NCI-H345 treated with DMSO at 0.1 percent for 48 hours (cell line): ENCODE results near the gene OBP2A.

ENCODE experiments used
- DNase-seq: peaks from one replicate; lab custom pipeline; 2025; ENCODE audit not compliant: unreplicated experiment; lab: John Stamatoyannopoulos, UW

Gene OBP2A

GRCh38 chr9:135551456-135551855 is 5.5 kb downstream of the OBP2A start:
- no peak for DNase-seq

GRCh38 chr9:135552021-135552697 is 6.2 kb downstream of the OBP2A start:
- DNase-seq: no peak

GRCh38 chr9:135552698-135553171 is 6.8 kb downstream of the OBP2A start:
- no peak for DNase-seq

- no peak for DNase-seq
Observed at GRCh38 chr9:135554718-135555117, 8.8 kb downstream of the OBP2A start.

GRCh38 chr9:135555203-135555602 is 9.3 kb downstream of the OBP2A start:
- DNase-seq: no peak

- DNase-seq: no peak
Observed at GRCh38 chr9:135555910-135556309, 10.0 kb downstream of the OBP2A start.

GRCh38 chr9:135559606-135560005 is 13.7 kb downstream of the OBP2A start:
- DNase-seq: no peak

GRCh38 chr9:135561391-135562234 is 15.7 kb downstream of the OBP2A start, which contains the start of gene PAEP:
PAEP (plus strand) TSS chr9:135561756.
- DNase-seq: no peak

GRCh38 chr9:135562235-135562745 is 16.4 kb downstream of the OBP2A start:
- no peak for DNase-seq

- DNase-seq: no peak
Observed at GRCh38 chr9:135563039-135563476, 17.1 kb downstream of the OBP2A start.

GRCh38 chr9:135563858-135564257 is 17.9 kb downstream of the OBP2A start:
- no peak for DNase-seq

- no peak for DNase-seq
Observed at GRCh38 chr9:135565141-135565628, 19.3 kb downstream of the OBP2A start.

GRCh38 chr9:135565636-135566035 is 19.7 kb downstream of the OBP2A start:
- DNase-seq: no peak

GRCh38 chr9:135566552-135566951 is 20.6 kb downstream of the OBP2A start:
- no peak for DNase-seq

GRCh38 chr9:135567311-135567710 is 21.4 kb downstream of the OBP2A start:
- DNase-seq: peak; percentile 26

GRCh38 chr9:135568026-135568425 is 22.1 kb downstream of the OBP2A start:
- DNase-seq: no peak

GRCh38 chr9:135570456-135570855 is 24.5 kb downstream of the OBP2A start:
- DNase-seq: no peak

GRCh38 chr9:135572233-135572632 is 26.3 kb downstream of the OBP2A start:
- no peak for DNase-seq

- DNase-seq: no peak
Observed at GRCh38 chr9:135573124-135573523, 27.2 kb downstream of the OBP2A start.

GRCh38 chr9:135574331-135574730 is 28.4 kb downstream of the OBP2A start:
- DNase-seq: no peak

GRCh38 chr9:135574943-135575342 is 29.0 kb downstream of the OBP2A start:
- DNase-seq: no peak
